Lung (tissue), 12 donors: ENCODE data around the gene NLRP9. TPM values are rescaled to one million over a fixed set of nuclear protein-coding genes. Genes with fewer than 3 reads are reported as not detected.
A peak's percentile ranks its signal among the peaks of the same experiment; 100 is the strongest.

Experiments used
- ATAC-seq: fragments of 200-7000 bp; cut with Tn5 transposase; one replicate; pipeline ENCODE4 v1.9.1; 2020; ENCODE audit warnings: moderate number of reproducible peaks; ENCODE audit not compliant: insufficient read depth, low FRiP score
- DNase-seq, 3 donors: peaks; one replicate each; pipeline ENCODE4 v3.0.0-alpha.2; 2013 to 2017
- H3K27ac ChIP-seq, 2 donors: one replicate each; pipeline ENCODE4 v1.5.1; 2013; ENCODE audit warnings: mild to moderate bottlenecking in 2 of 2, moderate library complexity in 2 of 2, control low read depth in 1 of 2, inconsistent platforms in 1 of 2, low read depth in 1 of 2, low read length in 1 of 2
- H3K27me3 ChIP-seq, 3 donors: one replicate each; pipeline ENCODE4 v1.5.1; 2013; ENCODE audit warnings: low read length in 2 of 3; ENCODE audit not compliant: control insufficient read depth in 3 of 3, insufficient read depth in 3 of 3
- H3K36me3 ChIP-seq, 4 donors: one replicate each; pipeline ENCODE4 v1.5.1; 2013; ENCODE audit warnings: low read length in 4 of 4, mild to moderate bottlenecking in 1 of 4, moderate library complexity in 1 of 4; ENCODE audit not compliant: control insufficient read depth in 4 of 4, insufficient read depth in 4 of 4
- H3K4me1 ChIP-seq, 5 donors: one replicate each; pipeline ENCODE4 v1.5.1; 2013; ENCODE audit warnings: low read length in 5 of 5, mild to moderate bottlenecking in 2 of 5, moderate library complexity in 1 of 5; ENCODE audit not compliant: control insufficient read depth in 5 of 5, insufficient read depth in 5 of 5
- H3K4me3 ChIP-seq: one replicate; pipeline ENCODE4 v1.5.1; 2013; ENCODE audit warnings: mild to moderate bottlenecking, control low read depth, moderate library complexity
- H3K9ac ChIP-seq, 2 donors: one replicate each; pipeline ENCODE4 v1.5.1; 2013; ENCODE audit warnings: low read length in 2 of 2, control low read depth in 1 of 2; ENCODE audit not compliant: insufficient read depth in 1 of 2
- H3K9me3 ChIP-seq, 4 donors: one replicate each; pipeline ENCODE4 v1.5.1; 2013; ENCODE audit warnings: low read length in 3 of 4, mild to moderate bottlenecking in 1 of 4, moderate library complexity in 1 of 4; ENCODE audit not compliant: control insufficient read depth in 4 of 4, insufficient read depth in 3 of 4
- WGBS, 2 donors: extraction: QIAGEN DNeasy Blood & Tissue Kit; methylation state at CpG; one replicate each; pipeline ENCODE4 v1.1.7; 2013; 5-methylcytosine and 5-hydroxymethylcytosine counted together
- polyA plus RNA-seq, 2 donors: library from polyadenylated mRNA; stranded (reverse); fragments of 200-250 nt; gene quantifications; one replicate each; pipeline ENCODE4 v1.2.1, GENCODE V29; 2013
- total RNA-seq, 2 donors: library from RNA; depleted of rRNA in 1 of 2; stranded (reverse); fragments of >200 nt in 1 of 2; gene quantifications; one replicate each; pipeline ENCODE4 v1.2.1, GENCODE V29; 2014 to 2021
- TF ChIP-seq, protein P1 (sequence below): IDR thresholded peaks from 2 replicates; pipeline ENCODE4 v1.5.1; 2012; ENCODE audit warnings: mild to moderate bottlenecking; ENCODE audit errors: control extremely low read depth, extremely low read depth
- donor health status: control.
- donor health status: control.
- donor health status: Bipolar disorder and iron deficiency.
- donor health status: healthy.
- donor health status: DM: yes; HTN: yes; CAD: no.

The NLRP9 gene
- total and polyA plus RNA-seq, 4 donors = not detected

- Histone ChIP-seq H3K27ac (peak overlapping the region in 1 of 2 donors; percentile 4), H3K4me1 (peaks cover 3 to 17% (median 14%) of the 10 kb centered on the region in 5 donors), H3K4me3 (no peak overlapping the region), H3K9ac (no peak overlapping the region), H3K9me3 (no peaks in the 10 kb centered on the region), H3K36me3 (peaks cover 0 to 43% (median 33%) of the 10 kb centered on the region in 4 donors), H3K27me3 (no peaks in the 10 kb centered on the region)
- no peak for DNase-seq
- 93 to 95% methylated on average over 20 of the region's 20 CpGs for WGBS, 2 donors
- no peak for ATAC-seq
- TF ChIP-seq, protein P1, sequence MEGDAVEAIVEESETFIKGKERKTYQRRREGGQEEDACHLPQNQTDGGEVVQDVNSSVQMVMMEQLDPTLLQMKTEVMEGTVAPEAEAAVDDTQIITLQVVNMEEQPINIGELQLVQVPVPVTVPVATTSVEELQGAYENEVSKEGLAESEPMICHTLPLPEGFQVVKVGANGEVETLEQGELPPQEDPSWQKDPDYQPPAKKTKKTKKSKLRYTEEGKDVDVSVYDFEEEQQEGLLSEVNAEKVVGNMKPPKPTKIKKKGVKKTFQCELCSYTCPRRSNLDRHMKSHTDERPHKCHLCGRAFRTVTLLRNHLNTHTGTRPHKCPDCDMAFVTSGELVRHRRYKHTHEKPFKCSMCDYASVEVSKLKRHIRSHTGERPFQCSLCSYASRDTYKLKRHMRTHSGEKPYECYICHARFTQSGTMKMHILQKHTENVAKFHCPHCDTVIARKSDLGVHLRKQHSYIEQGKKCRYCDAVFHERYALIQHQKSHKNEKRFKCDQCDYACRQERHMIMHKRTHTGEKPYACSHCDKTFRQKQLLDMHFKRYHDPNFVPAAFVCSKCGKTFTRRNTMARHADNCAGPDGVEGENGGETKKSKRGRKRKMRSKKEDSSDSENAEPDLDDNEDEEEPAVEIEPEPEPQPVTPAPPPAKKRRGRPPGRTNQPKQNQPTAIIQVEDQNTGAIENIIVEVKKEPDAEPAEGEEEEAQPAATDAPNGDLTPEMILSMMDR = no peak
Observed at GRCh38 chr19:55680339-55681130, 57.7 kb downstream of the NLRP9 start.

DNA sequence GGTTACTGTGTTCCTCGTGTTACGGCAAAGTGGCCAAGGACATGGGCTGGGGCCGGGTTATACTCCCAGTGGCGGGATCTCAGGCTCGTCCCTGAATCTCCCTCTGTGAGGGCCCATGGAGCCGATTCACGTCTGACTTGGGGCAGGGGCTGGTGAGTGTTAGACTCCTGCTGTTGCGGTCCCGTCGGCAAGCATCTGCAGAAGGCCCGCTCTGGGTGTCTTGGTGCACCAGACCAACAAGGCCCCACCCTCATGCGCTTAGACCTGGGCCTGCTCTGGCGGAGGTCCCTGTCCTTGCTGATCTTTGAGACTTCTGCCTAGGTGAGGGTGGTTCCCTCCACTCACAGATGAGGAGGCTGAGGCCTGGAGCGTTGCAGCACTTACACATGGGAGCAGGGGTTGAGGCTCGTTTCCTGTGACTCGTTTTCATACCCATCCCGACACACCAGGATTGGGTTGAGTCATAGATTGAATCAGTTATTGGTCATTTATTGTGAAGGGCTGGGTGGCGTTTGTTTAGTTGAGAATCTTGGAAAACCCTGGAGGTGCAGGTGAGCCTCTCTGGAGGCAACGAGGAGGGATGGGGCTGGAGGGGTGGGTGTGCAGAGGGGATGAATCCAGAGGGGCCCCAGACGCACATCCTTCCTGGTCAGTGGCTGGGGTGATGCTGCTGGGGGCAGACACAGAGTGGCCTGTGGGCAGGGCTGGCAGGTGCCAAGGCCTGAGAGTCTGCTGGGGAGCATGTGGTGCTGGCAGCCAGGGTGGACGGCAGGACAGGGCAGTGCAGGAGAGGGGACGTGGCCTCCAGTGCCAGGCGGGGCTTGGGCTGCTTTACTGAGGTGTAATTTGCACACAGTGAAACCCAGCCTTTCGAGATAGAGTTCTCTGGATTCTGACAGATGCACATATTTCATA, 58.6 kb downstream of the NLRP9 start:
- peaks cover 3 to 17% (median 11%) of the 10 kb centered on the region in 5 donors for H3K4me1 ChIP-seq
- ATAC-seq = no peak
- H3K9ac ChIP-seq = no peak overlapping the region
- no peaks in the 10 kb centered on the region for H3K9me3 ChIP-seq
- H3K27ac ChIP-seq = no peak overlapping the region
- no peaks in the 10 kb centered on the region for H3K27me3 ChIP-seq
- TF ChIP-seq, protein P1 = no peak
- 90 to 93% methylated on average over 24 of the region's 24 CpGs for WGBS, 2 donors
- H3K36me3 ChIP-seq = peaks cover 0 to 42% (median 27%) of the 10 kb centered on the region in 4 donors
- DNase-seq = no peak
- no peak overlapping the region for H3K4me3 ChIP-seq

GRCh38 chr19:55678121-55678671, 60.0 kb downstream of the NLRP9 start:
- no peaks in the 10 kb centered on the region for H3K9me3 ChIP-seq
- peaks cover 3 to 14% (median 11%) of the 10 kb centered on the region in 5 donors for H3K4me1 ChIP-seq
- TF ChIP-seq, protein P1 = no peak
- H3K36me3 ChIP-seq = peaks cover 0 to 42% (median 29%) of the 10 kb centered on the region in 4 donors
- WGBS, 2 donors = 76 to 81% methylated on average over 21 of the region's 21 CpGs
- DNase-seq = peak in 1 of 3 donors; percentile 10
- ATAC-seq = no peak
- H3K9ac ChIP-seq = no peak overlapping the region
- H3K27me3 ChIP-seq = no peaks in the 10 kb centered on the region
- no peak overlapping the region for H3K4me3 ChIP-seq
- peak overlapping the region in 1 of 2 donors; percentile 2 for H3K27ac ChIP-seq
